ENCODE data around the gene BTBD16. TPM values are rescaled to one million over a fixed set of nuclear protein-coding genes. Genes with fewer than 3 reads are reported as not detected.

BTBD16 gene
- total RNA-seq, 4 donors from 2014 or later, result 0.85 to 10.2 (median 5.1) TPM

GRCh38 chr10:122281751-122282150 is 10.7 kb downstream of the BTBD16 start:
- DNase-seq (ENCODE audit: low spot score in 2 of 2), result no peak
- Histone ChIP-seq H3K4me3 (no peak overlapping the region), H3K4me1 (peaks cover 2% of the 10 kb centered on the region), H3K36me3 (no peaks in the 10 kb centered on the region), H3K27ac (no peak overlapping the region), H3K9me3 (no peaks in the 10 kb centered on the region), H3K27me3 (no peaks in the 10 kb centered on the region)
- WGBS, result 86% methylated on average over 5 of the region's 8 CpGs
- TF ChIP-seq POLR2A (IDR thresholded peaks at IDR 0.05) (no peak), EP300 (IDR thresholded peaks at IDR 0.05) (no peak), CTCF (IDR thresholded peaks at IDR 0.05) (no peak), POLR2AphosphoS5 (IDR thresholded peaks at IDR 0.05) (no peak)

GRCh38 chr10:122282253-122282671 is 11.2 kb downstream of the BTBD16 start:
- Histone ChIP-seq H3K4me1 (peaks cover 7% of the 10 kb centered on the region), H3K36me3 (no peaks in the 10 kb centered on the region), H3K27ac (no peak overlapping the region), H3K9me3 (no peaks in the 10 kb centered on the region), H3K27me3 (no peaks in the 10 kb centered on the region), H3K4me3 (no peak overlapping the region)
- 85% methylated on average over 6 of the region's 9 CpGs for WGBS
- no peak for DNase-seq (ENCODE audit: low spot score in 2 of 2)
- no peak for TF ChIP-seq POLR2AphosphoS5 (IDR thresholded peaks at IDR 0.05)
- no peak for TF ChIP-seq POLR2A (IDR thresholded peaks at IDR 0.05)
- no peak for TF ChIP-seq CTCF (IDR thresholded peaks at IDR 0.05)
- no peak for TF ChIP-seq EP300 (IDR thresholded peaks at IDR 0.05)

GRCh38 chr10:122282909-122283308 is 11.8 kb downstream of the BTBD16 start:
- H3K4me3 ChIP-seq, result no peak overlapping the region
- WGBS, result 74% methylated on average over 7 of the region's 7 CpGs
- no peaks in the 10 kb centered on the region for H3K9me3 ChIP-seq
- H3K27ac ChIP-seq, result no peak overlapping the region
- H3K36me3 ChIP-seq, result no peaks in the 10 kb centered on the region
- H3K27me3 ChIP-seq, result no peaks in the 10 kb centered on the region
- no peak for TF ChIP-seq EP300 (IDR thresholded peaks at IDR 0.05)
- TF ChIP-seq POLR2AphosphoS5 (IDR thresholded peaks at IDR 0.05), result no peak
- no peak for TF ChIP-seq POLR2A (IDR thresholded peaks at IDR 0.05)
- no peak for TF ChIP-seq CTCF (IDR thresholded peaks at IDR 0.05)
- H3K4me1 ChIP-seq, result peaks cover 10% of the 10 kb centered on the region
- DNase-seq (ENCODE audit: low spot score in 2 of 2), result no peak

GRCh38 chr10:122285506-122286444 is 14.7 kb downstream of the BTBD16 start:
- DNase-seq (ENCODE audit: low spot score in 2 of 2), result no peak
- Histone ChIP-seq H3K36me3 (no peaks in the 10 kb centered on the region), H3K4me1 (peaks cover 10% of the 10 kb centered on the region), H3K27me3 (no peaks in the 10 kb centered on the region), H3K27ac (no peak overlapping the region), H3K9me3 (no peaks in the 10 kb centered on the region), H3K4me3 (no peak overlapping the region)
- TF ChIP-seq POLR2AphosphoS5 (IDR thresholded peaks at IDR 0.05) (no peak), CTCF (IDR thresholded peaks at IDR 0.05) (no peak), EP300 (IDR thresholded peaks at IDR 0.05) (no peak), POLR2A (IDR thresholded peaks at IDR 0.05) (no peak)
- WGBS, result 84% methylated on average over 15 of the region's 17 CpGs

GRCh38 chr10:122286867-122287266 is 15.8 kb downstream of the BTBD16 start:
- no peak overlapping the region for H3K27ac ChIP-seq
- no peaks in the 10 kb centered on the region for H3K27me3 ChIP-seq
- no peak overlapping the region for H3K4me3 ChIP-seq
- no peak for DNase-seq (ENCODE audit: low spot score in 2 of 2)
- no peaks in the 10 kb centered on the region for H3K36me3 ChIP-seq
- whole genome bisulfite sequencing, result 25% methylated on average over 7 of the region's 7 CpGs
- no peak for TF ChIP-seq EP300 (IDR thresholded peaks at IDR 0.05)
- no peaks in the 10 kb centered on the region for H3K9me3 ChIP-seq
- peaks cover 10% of the 10 kb centered on the region for H3K4me1 ChIP-seq
